ENCODE measurements around the gene MRPL47. TPM values are rescaled to one million over a fixed set of nuclear protein-coding genes. Genes with fewer than 3 reads are reported as not detected.

MRPL47 gene
- total and polyA plus RNA-seq, 10 of the 15 experiments (the other 5 are each of a cell fraction or from before 2014, with no cell fraction given), result 40.6 to 237 (median 73.9) TPM

DNA sequence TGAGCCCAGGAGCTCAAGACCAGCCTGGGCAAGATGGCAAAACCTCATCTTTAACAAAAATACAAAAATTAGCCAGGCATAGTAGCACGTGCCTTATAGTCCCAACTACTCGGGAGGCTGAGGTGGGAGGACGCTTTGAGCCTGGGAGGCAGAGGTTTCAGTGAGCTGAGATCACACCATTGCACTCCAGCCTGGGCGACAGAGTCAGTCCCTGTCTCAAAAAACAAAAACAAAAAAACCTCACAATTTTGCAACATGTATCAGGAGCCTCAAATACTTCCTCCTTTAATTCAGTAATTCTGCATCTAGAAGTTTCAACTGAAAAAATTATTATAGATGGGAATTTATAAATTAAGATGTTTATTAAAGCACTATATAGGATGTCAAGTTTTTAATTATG, 1.1 kb downstream of the MRPL47 start:
- peak overlapping the region; percentile 49 for H3K4me2 ChIP-seq (ENCODE audit: control insufficient read depth, insufficient read depth)
- H2AFZ ChIP-seq (ENCODE audit: control insufficient read depth, low read depth, low read length), result no peak overlapping the region
- H3K4me1 ChIP-seq (ENCODE audit: control insufficient read depth, insufficient read depth, low read length), result peaks cover 16% of the 10 kb centered on the region
- TF ChIP-seq LARP7 (IDR thresholded peaks at IDR 0.05) (no peak), MYB (IDR thresholded peaks at IDR 0.05; ENCODE audit: borderline replicate concordance, low read depth, low read length) (no peak), SUZ12 (IDR thresholded peaks at IDR 0.05; ENCODE audit: unreplicated experiment) (no peak), TARDBP (IDR thresholded peaks at IDR 0.05; ENCODE audit: borderline replicate concordance) (no peak), CREB1 (IDR thresholded peaks at IDR 0.05; ENCODE audit: low read depth) (no peak), POLR2AphosphoS2 (IDR thresholded peaks at IDR 0.05; ENCODE audit: low read depth, low read length) (no peak), STAT3 (IDR thresholded peaks at IDR 0.05; ENCODE audit: low read depth, low read length) (no peak), MTA3 (IDR thresholded peaks at IDR 0.05; ENCODE audit: borderline replicate concordance, low read length) (no peak), CHD1 (IDR thresholded peaks at IDR 0.05; ENCODE audit: low read depth, low read length) (no peak), NR2F1 (conservative IDR thresholded peaks at IDR 0.05) (no peak), EP300 (IDR thresholded peaks at IDR 0.05; ENCODE audit: borderline replicate concordance in 1 of 2, control insufficient read depth in 1 of 2, low read depth in 2 of 2, low read length in 2 of 2) (no peak), CBX5 (IDR thresholded peaks at IDR 0.05; ENCODE audit: low read depth) (no peak), SRF (IDR thresholded peaks at IDR 0.05; ENCODE audit: low read depth in 2 of 2, low read length in 2 of 2) (no peak), PML (IDR thresholded peaks at IDR 0.05; ENCODE audit: low read length) (no peak), BCL11A (IDR thresholded peaks at IDR 0.05; ENCODE audit: low read depth, low read length) (no peak)
- TF ChIP-seq, protein P1, sequence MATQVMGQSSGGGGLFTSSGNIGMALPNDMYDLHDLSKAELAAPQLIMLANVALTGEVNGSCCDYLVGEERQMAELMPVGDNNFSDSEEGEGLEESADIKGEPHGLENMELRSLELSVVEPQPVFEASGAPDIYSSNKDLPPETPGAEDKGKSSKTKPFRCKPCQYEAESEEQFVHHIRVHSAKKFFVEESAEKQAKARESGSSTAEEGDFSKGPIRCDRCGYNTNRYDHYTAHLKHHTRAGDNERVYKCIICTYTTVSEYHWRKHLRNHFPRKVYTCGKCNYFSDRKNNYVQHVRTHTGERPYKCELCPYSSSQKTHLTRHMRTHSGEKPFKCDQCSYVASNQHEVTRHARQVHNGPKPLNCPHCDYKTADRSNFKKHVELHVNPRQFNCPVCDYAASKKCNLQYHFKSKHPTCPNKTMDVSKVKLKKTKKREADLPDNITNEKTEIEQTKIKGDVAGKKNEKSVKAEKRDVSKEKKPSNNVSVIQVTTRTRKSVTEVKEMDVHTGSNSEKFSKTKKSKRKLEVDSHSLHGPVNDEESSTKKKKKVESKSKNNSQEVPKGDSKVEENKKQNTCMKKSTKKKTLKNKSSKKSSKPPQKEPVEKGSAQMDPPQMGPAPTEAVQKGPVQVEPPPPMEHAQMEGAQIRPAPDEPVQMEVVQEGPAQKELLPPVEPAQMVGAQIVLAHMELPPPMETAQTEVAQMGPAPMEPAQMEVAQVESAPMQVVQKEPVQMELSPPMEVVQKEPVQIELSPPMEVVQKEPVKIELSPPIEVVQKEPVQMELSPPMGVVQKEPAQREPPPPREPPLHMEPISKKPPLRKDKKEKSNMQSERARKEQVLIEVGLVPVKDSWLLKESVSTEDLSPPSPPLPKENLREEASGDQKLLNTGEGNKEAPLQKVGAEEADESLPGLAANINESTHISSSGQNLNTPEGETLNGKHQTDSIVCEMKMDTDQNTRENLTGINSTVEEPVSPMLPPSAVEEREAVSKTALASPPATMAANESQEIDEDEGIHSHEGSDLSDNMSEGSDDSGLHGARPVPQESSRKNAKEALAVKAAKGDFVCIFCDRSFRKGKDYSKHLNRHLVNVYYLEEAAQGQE (IDR thresholded peaks at IDR 0.05; ENCODE audit: low read depth, low read length), result no peak
- TF ChIP-seq, protein P2, sequence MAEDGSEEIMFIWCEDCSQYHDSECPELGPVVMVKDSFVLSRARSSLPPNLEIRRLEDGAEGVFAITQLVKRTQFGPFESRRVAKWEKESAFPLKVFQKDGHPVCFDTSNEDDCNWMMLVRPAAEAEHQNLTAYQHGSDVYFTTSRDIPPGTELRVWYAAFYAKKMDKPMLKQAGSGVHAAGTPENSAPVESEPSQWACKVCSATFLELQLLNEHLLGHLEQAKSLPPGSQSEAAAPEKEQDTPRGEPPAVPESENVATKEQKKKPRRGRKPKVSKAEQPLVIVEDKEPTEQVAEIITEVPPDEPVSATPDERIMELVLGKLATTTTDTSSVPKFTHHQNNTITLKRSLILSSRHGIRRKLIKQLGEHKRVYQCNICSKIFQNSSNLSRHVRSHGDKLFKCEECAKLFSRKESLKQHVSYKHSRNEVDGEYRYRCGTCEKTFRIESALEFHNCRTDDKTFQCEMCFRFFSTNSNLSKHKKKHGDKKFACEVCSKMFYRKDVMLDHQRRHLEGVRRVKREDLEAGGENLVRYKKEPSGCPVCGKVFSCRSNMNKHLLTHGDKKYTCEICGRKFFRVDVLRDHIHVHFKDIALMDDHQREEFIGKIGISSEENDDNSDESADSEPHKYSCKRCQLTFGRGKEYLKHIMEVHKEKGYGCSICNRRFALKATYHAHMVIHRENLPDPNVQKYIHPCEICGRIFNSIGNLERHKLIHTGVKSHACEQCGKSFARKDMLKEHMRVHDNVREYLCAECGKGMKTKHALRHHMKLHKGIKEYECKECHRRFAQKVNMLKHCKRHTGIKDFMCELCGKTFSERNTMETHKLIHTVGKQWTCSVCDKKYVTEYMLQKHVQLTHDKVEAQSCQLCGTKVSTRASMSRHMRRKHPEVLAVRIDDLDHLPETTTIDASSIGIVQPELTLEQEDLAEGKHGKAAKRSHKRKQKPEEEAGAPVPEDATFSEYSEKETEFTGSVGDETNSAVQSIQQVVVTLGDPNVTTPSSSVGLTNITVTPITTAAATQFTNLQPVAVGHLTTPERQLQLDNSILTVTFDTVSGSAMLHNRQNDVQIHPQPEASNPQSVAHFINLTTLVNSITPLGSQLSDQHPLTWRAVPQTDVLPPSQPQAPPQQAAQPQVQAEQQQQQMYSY (CRISPR knock-in tag; IDR thresholded peaks at IDR 0.05), result no peak
- POLR2A ChIA-PET, result interaction anchor here (0.6 to 1.8 kb wide), 5 partner anchors 9 to 508 kb away, joined by 3 to 4 read pairs (median 3); partner anchors contain the start of gene MFN1
- no peak overlapping the region for H3K27ac ChIP-seq (ENCODE audit: control insufficient read depth, insufficient read depth)
- peak overlapping the region; percentile 78 for H3K4me3 ChIP-seq
- ATAC-seq (no peak), DNase-seq (ENCODE audit: low read depth, low spot score) (no peak), FAIRE-seq (no peak)
- intact Hi-C loops (cut with micrococcal nuclease; ENCODE audit: unreplicated experiment), result loop anchor here (5.0 kb wide), 1 partner anchor 256 kb away; the partner anchor contains the start of gene MFN1
- H3K9ac ChIP-seq (ENCODE audit: control insufficient read depth, insufficient read depth, low read length), result peak overlapping the region; percentile 90
- no peaks in the 10 kb centered on the region for H4K20me1 ChIP-seq (ENCODE audit: control insufficient read depth, insufficient read depth)
- CTCF ChIA-PET, result interaction anchor here (0.6 to 1.0 kb wide), 2 partner anchors 30 to 46 kb away, joined by 3 to 4 read pairs; no protein-coding TSS in a partner anchor
- H3K27me3 ChIP-seq (replicated peaks in 1 of 2; ENCODE audit: control insufficient read depth in 2 of 2, insufficient read depth in 2 of 2, low read length in 1 of 2), result no peaks in the 10 kb centered on the region
- no peaks in the 10 kb centered on the region for H3K9me3 ChIP-seq (replicated peaks; ENCODE audit: control insufficient read depth, insufficient read depth, low read length)
- SMC1A ChIA-PET (ENCODE audit: uncharacterized antibody, unreplicated experiment), result interaction anchor here (1.4 to 1.5 kb wide), 2 partner anchors 34 to 41 kb away, joined by 3 to 4 read pairs; partner anchors contain the start of gene ACTL6A
- 41% methylated on average over 4 of the region's 4 CpGs for WGBS (ENCODE audit: insufficient coverage, insufficient replicate concordance, low lambda C conversion rate, missing lambda C conversion rate)
- BruUV-seq (replicated peaks), result no TSS peak
- H3K36me3 ChIP-seq (ENCODE audit: control insufficient read depth in 2 of 2, insufficient read depth in 2 of 2, low read length in 1 of 2), result peaks cover 4 to 17% of the 10 kb centered on the region in 2 experiments; a peak in 3 of 4 replicates
- RAD21 ChIA-PET (ENCODE audit: unreplicated experiment), result no interaction called here
- in situ Hi-C loops (cut with MboI), result no loop called here
- H3K79me2 ChIP-seq (ENCODE audit: control insufficient read depth, insufficient read depth, low read length), result peaks cover 52% of the 10 kb centered on the region

All from GM12878 (cell line).